Measurements from ENCODE around the gene CATSPER3.

GRCh38 chr5:135061001-135061400 is 93.3 kb downstream of the CATSPER3 start:
- TF ChIP-seq EZH2phosphoT487 (IDR thresholded peaks at IDR 0.05; ENCODE audit: insufficient read depth, low read depth), result no peak
- TF ChIP-seq EZH2 (IDR thresholded peaks at IDR 0.05; ENCODE audit: insufficient read depth, poor library complexity, severe bottlenecking), result no peak

Measured in GM23248 (cell line).